ENCODE results near the gene TOR1B.

DNA sequence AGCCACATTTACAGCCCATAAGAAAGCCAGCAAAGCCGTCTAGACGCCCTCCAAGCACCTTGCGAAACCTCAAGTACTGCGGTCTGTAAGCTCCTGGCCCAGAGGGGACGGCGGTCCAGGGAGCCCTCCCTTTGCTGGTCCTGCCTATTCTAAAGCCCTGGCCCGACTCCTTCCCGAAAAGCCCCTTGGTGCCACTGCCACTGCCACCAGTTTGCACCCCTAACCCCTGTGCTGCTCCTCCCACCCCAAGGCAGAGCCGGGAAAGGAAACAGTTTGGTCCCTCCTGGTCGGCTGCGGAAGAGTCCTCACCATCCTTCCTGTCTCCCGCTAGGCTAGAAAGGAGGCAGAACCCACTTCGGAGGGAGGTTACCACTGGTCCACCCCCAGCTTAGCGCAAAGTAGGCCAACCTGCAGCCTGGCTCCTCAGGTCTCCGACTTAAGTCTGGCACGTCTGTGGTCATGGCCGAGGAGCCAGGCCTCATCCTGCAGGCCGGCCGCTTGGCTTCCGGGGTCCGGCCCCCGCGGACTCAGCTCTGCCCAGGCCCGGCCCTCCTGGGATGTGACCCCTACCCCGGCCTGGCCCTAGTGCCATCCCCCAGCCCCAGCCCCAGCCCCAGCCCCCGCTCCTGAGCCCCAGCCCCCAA, 20.0 kb downstream of the TOR1B start:
- TF ChIP-seq EZH2 (IDR thresholded peaks at IDR 0.05; ENCODE audit: borderline replicate concordance, insufficient read depth, low read length, poor library complexity, severe bottlenecking) = no peak
- TF ChIP-seq CTCF (IDR thresholded peaks at IDR 0.05; ENCODE audit: poor library complexity, severe bottlenecking) = no peak
- TF ChIP-seq MXI1 (conservative IDR thresholded peaks at IDR 0.05; ENCODE audit: poor library complexity, severe bottlenecking) = no peak
- TF ChIP-seq EP300 (conservative IDR thresholded peaks at IDR 0.05; ENCODE audit: poor library complexity, severe bottlenecking) = no peak
- TF ChIP-seq RAD21 (conservative IDR thresholded peaks at IDR 0.05) = no peak
- no peak for TF ChIP-seq REST (IDR thresholded peaks at IDR 0.05; ENCODE audit: borderline replicate concordance)
- no peak for TF ChIP-seq POLR2AphosphoS5 (IDR thresholded peaks at IDR 0.05)
- no peak for TF ChIP-seq TAF1 (IDR thresholded peaks at IDR 0.05; ENCODE audit: low read depth)
- TF ChIP-seq SMC3 (conservative IDR thresholded peaks at IDR 0.05; ENCODE audit: poor library complexity) = no peak
